GM18867 (cell line): ENCODE measurements around the gene GPR156.

Experiments
- ATAC-seq: cut with Tn5 transposase; IDR thresholded peaks from one replicate; pipeline ENCODE4 v1.9.1; 2021; ENCODE audit warnings: mild to moderate bottlenecking, moderate library complexity; ENCODE audit not compliant: unreplicated experiment

GPR156 gene

GRCh38 chr3:120198305-120198878, 86.6 kb downstream of the GPR156 start:
- no peak for ATAC-seq

DNA sequence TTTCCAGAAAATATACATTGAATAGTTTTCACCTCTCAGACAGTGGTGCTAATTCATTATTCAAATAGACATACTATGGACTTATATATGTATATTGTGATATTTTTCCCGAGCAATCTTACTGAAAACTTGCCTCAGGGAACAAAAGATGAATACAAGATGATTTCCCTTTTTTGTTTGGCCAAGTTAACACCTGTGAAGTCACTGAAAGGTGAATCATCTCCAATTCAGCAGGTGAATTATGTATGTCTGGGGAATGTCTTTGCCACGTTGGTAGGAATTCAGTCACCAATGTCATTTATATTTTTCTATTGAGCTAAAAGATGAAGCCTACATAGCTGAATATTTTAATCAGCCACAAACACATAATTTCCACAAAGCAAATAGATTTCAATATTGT, 88.2 kb downstream of the GPR156 start:
- ATAC-seq: no peak

GRCh38 chr3:120196333-120196732, 88.7 kb downstream of the GPR156 start:
- ATAC-seq: no peak

- no peak for ATAC-seq
Observed at GRCh38 chr3:120193554-120193953, 91.5 kb downstream of the GPR156 start.

- ATAC-seq: no peak
Observed at GRCh38 chr3:120192579-120192978, 92.4 kb downstream of the GPR156 start.

GRCh38 chr3:120192159-120192558, 92.9 kb downstream of the GPR156 start:
- ATAC-seq: no peak

GRCh38 chr3:120182613-120183511, 102.2 kb downstream of the GPR156 start:
- no peak for ATAC-seq

DNA sequence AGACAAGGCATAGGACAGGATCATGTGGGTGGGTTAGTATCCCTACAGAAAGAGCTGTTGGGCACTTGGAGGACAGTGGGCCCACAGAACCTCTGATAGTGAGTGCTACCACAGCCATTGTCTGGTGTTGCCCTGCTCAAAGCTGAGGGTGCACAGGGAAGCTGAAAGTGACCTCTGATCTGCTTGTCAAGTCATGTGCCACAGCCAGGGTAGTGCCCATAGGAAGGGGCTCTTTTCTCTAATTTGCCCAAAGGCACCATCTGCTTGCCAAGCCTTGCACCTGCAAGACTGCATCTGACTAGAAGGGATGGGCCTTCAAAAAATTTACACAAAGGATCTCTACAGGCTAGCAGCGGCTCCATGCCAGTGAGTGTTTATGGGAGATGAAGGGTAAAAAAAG, 103.4 kb downstream of the GPR156 start:
- ATAC-seq: no peak

DNA sequence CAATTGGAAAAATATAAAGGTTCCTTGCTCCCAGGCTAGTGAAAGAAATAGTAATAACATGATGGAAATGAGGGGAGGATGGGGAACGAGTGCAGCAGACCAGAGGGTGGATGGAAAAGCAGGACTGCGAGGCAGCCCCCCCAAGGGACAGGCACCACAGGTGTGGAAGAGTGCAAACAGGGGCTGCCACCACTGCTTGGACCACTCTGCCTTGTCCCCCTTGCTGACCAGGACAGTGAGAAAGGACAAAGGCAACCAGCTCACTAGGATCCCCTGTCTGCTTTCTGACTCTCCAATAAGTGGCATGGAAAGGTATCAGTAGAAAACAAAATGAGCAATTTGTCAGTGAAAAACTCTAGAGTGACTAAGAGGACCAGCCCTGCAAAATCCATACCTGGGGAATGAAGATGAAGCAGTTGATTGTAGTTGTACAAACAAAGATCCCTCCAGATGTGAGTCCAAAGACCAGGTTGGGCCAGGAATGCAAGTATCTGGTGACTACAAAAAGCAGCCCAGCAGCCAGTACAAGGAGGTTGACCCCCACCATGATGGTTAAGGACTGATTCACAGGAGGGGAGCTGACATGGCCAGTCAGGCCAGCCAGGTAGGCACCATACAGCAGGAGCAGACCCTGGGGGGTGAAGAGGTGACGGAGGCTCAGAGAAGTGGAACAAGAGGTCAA, 104.2 kb downstream of the GPR156 start:
- ATAC-seq: no peak

DNA sequence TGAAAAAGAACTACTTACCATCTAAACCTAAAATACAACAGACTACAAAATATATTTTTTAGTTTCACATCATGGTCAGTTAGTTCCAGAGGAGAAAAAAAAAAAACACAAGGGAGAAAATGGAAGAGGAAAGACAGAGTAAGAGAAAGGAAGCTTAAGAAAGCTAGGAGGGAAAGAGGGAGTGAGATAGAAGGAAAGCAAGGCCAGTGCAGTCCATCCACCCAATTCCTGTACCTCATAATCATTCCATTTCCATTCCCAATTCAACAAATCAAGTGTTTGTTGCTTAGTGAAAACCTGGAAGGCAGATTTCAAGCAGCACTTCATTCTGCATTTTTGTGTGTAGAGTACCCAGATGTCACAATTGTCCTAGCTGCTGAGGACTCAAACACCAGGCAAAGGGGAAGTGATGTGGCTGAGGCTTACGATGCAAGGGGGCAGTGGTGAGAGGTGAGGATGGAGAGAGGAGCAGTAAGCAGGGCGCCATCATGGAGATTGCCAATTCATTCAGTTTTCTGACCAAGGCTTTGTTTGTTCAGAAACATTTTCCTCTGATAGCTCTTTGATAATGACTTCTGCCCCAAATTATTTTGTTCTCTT, 107.2 kb downstream of the GPR156 start:
- ATAC-seq: no peak

GRCh38 chr3:120177151-120177550, 107.9 kb downstream of the GPR156 start:
- no peak for ATAC-seq

- no peak for ATAC-seq
Observed at GRCh38 chr3:120174811-120175539, 110.0 kb downstream of the GPR156 start.

- no peak for ATAC-seq
Observed at GRCh38 chr3:120173056-120173675, 111.9 kb downstream of the GPR156 start.

GRCh38 chr3:120172070-120172469, 113.0 kb downstream of the GPR156 start:
- no peak for ATAC-seq

DNA sequence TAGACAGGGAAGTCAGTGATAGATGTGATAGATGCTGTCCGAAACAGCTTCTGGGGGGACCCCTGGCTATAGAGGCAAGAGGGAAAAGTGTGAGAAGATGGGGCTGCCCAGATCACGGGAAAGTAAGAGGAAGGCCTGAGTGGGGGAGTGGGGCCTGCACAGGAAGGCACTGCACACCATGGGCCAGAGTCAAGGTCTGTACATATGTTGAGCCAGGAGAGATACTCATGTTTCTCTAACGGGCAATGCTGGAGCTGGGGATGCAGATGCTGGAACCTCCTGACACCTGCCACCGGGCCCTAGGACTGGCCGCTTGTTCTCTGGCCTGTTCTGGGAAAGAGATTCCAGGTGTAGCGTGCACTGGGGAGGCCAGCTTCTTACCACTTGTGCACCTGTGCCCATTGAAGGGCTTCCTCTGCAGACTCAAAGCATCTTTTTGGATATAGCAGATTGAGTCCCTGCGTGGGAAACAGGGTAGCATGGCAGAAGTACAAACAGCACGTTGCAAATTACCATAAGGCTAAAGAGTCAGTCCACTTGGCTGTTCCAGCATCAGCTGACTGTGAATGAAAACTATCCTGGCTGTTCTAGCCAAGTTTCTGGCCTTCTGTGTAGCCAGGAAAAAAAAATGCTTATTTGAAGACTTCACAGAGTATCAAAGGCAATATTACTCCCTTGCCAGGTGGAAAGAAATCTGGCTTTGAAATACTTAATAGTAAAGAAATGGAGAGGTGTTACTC, 113.7 kb downstream of the GPR156 start:
- ATAC-seq: no peak

- no peak for ATAC-seq
Observed at GRCh38 chr3:120170223-120170622, 114.8 kb downstream of the GPR156 start.

GRCh38 chr3:120169407-120169806, 115.6 kb downstream of the GPR156 start:
- ATAC-seq: no peak

DNA sequence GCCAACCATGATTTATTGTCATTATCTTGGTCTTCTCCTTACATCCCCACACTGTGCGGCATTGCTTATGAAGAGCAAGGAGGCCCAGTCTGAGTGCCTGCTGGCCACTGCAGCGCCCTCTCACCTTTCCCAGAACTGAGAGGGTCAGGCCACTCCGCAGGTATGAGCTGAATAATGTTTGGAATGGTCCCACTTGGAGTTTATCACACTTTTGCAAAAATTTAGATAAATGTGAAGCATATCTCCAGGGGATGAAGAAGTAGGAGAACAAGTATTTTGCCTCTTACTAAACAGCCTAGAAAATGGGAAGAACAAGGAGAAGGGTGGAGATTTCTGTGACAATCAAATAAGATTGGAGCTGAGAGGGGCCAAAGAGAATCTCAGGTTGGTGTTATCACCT, 116.4 kb downstream of the GPR156 start:
- no peak for ATAC-seq

DNA sequence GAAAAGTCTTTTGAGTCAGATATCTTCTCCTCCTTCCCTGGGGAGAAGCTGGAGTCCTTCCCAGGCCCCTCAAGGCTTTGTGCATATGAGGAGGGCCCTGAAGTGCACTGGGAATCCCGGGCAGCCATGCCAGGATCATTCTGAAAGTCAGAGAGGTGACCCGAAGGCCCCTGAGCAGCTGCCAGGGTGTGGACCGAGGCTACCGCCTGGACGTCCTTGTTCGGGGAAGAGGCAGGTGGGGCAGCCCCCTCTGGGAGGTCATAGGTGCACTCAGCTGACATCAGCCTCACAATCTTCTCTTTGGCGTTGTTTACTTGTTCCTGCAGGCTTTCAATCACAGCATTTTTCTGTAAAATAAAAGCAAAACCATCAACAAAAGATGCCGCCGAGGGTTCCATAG, 117.0 kb downstream of the GPR156 start:
- ATAC-seq: no peak

- no peak for ATAC-seq
Observed at GRCh38 chr3:120167488-120167887, 117.5 kb downstream of the GPR156 start.
